Measurements from ENCODE around the gene SELENOH. TPM values are rescaled to one million over a fixed set of nuclear protein-coding genes. Genes with fewer than 3 reads are reported as not detected.

SELENOH gene
- total RNA-seq, 1 experiment from 2014 or later, result 112 TPM

DNA sequence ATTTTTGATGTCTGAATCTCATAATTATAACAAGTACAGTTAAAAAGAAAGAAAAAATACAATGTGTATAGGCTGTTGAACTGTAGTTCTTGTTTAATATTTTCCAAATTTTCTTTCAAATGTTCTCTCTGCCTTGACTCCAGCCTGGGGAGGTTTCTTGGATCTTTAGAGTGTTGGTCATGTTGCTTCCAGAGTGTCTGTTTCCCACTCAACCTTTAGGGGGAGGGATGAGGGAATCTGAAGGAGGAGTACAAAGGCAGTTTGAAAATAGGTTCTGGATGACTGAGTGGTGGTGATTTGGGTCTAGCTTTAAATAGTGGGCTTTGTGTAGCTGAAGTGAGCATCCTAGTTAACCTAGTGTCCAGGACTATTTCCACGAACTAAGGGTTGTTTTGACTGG lies 22.3 kb downstream of the SELENOH start:
- ChIA-PET POLR2A (interaction anchor here (4.7 kb wide), 1 partner anchor 15 kb away, joined by 22 read pairs; no protein-coding TSS in a partner anchor), CTCF (interaction anchor here (1.2 kb wide), 1 partner anchor 15 kb away, joined by 3 read pairs; no protein-coding TSS in a partner anchor)
- ATAC-seq (peak; percentile 55), DNase-seq (ENCODE audit: low read depth, low spot score) (no peak)
- TF ChIP-seq, protein P1, sequence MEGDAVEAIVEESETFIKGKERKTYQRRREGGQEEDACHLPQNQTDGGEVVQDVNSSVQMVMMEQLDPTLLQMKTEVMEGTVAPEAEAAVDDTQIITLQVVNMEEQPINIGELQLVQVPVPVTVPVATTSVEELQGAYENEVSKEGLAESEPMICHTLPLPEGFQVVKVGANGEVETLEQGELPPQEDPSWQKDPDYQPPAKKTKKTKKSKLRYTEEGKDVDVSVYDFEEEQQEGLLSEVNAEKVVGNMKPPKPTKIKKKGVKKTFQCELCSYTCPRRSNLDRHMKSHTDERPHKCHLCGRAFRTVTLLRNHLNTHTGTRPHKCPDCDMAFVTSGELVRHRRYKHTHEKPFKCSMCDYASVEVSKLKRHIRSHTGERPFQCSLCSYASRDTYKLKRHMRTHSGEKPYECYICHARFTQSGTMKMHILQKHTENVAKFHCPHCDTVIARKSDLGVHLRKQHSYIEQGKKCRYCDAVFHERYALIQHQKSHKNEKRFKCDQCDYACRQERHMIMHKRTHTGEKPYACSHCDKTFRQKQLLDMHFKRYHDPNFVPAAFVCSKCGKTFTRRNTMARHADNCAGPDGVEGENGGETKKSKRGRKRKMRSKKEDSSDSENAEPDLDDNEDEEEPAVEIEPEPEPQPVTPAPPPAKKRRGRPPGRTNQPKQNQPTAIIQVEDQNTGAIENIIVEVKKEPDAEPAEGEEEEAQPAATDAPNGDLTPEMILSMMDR (IDR thresholded peaks at IDR 0.05), result peak; percentile 47
- TF ChIP-seq, protein P2, sequence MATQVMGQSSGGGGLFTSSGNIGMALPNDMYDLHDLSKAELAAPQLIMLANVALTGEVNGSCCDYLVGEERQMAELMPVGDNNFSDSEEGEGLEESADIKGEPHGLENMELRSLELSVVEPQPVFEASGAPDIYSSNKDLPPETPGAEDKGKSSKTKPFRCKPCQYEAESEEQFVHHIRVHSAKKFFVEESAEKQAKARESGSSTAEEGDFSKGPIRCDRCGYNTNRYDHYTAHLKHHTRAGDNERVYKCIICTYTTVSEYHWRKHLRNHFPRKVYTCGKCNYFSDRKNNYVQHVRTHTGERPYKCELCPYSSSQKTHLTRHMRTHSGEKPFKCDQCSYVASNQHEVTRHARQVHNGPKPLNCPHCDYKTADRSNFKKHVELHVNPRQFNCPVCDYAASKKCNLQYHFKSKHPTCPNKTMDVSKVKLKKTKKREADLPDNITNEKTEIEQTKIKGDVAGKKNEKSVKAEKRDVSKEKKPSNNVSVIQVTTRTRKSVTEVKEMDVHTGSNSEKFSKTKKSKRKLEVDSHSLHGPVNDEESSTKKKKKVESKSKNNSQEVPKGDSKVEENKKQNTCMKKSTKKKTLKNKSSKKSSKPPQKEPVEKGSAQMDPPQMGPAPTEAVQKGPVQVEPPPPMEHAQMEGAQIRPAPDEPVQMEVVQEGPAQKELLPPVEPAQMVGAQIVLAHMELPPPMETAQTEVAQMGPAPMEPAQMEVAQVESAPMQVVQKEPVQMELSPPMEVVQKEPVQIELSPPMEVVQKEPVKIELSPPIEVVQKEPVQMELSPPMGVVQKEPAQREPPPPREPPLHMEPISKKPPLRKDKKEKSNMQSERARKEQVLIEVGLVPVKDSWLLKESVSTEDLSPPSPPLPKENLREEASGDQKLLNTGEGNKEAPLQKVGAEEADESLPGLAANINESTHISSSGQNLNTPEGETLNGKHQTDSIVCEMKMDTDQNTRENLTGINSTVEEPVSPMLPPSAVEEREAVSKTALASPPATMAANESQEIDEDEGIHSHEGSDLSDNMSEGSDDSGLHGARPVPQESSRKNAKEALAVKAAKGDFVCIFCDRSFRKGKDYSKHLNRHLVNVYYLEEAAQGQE (IDR thresholded peaks at IDR 0.05; ENCODE audit: insufficient read depth in 1 of 2, low read depth in 2 of 2, low read length in 1 of 2), result no peak
- H3K36me3 ChIP-seq (ENCODE audit: control insufficient read depth, insufficient read depth, low read length), result peaks cover 8% of the 10 kb centered on the region; the same call in 1 of the 2 replicates
- in situ Hi-C loops (cut with HindIII; ENCODE audit: low pct_unique_long_range_greater_than_20kb, low sequenced_read_pairs), result no loop called here
- peaks cover 25% of the 10 kb centered on the region for H3K4me1 ChIP-seq (ENCODE audit: control insufficient read depth, insufficient read depth, low read length)
- H3K9me3 ChIP-seq (ENCODE audit: control insufficient read depth, insufficient read depth, low read depth, low read length), result no peaks in the 10 kb centered on the region
- intact Hi-C loops (cut with micrococcal nuclease; ENCODE audit: unreplicated experiment), result no loop called here
- no peaks in the 10 kb centered on the region for H3K27me3 ChIP-seq (ENCODE audit: control insufficient read depth, insufficient read depth, low read length)
- H3K4me3 ChIP-seq (ENCODE audit: low read depth in 2 of 2, low read length in 2 of 2), result peak overlapping the region; percentile 90 to 99
- H3K27ac ChIP-seq (ENCODE audit: low read length), result peak overlapping the region; percentile 99
- BruUV-seq (replicated peaks), result no TSS peak

DNA sequence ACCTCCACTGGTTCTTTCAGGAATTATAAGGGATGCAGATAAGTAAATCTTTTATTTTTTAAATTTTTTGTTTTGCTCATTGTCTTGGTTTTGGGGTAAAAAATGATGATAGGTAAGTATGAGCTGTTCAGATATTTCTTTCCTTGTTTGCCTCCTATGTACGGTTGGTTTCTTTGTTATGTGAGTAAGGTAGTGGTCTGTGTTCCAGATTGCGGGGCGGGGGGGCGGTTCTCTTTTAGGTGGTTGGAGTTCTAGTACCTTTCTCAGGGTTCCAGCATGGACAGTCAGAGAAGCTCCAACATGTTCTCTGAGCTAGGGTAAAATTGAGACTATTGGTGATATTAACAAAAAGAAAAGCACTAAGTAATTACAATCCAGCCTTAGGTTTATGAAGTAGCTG lies 22.7 kb downstream of the SELENOH start:
- H3K4me3 ChIP-seq (ENCODE audit: low read depth in 2 of 2, low read length in 2 of 2), result peak overlapping the region; percentile 90 to 99
- DNase-seq (ENCODE audit: low read depth, low spot score) (no peak), ATAC-seq (no peak)
- no peaks in the 10 kb centered on the region for H3K9me3 ChIP-seq (ENCODE audit: control insufficient read depth, insufficient read depth, low read depth, low read length)
- POLR2A ChIA-PET, result interaction anchor here (0.5 to 4.7 kb wide), 2 partner anchors 9 to 14 kb away, joined by 7 to 22 read pairs; no protein-coding TSS in a partner anchor
- peaks cover 25% of the 10 kb centered on the region for H3K4me1 ChIP-seq (ENCODE audit: control insufficient read depth, insufficient read depth, low read length)
- no peaks in the 10 kb centered on the region for H3K27me3 ChIP-seq (ENCODE audit: control insufficient read depth, insufficient read depth, low read length)
- peak overlapping the region; percentile 99 for H3K27ac ChIP-seq (ENCODE audit: low read length)
- CTCF ChIA-PET, result interaction anchor here (1.2 kb wide), 1 partner anchor 14 kb away, joined by 3 read pairs; no protein-coding TSS in a partner anchor
- BruUV-seq (replicated peaks), result no TSS peak
- in situ Hi-C loops (cut with HindIII; ENCODE audit: low pct_unique_long_range_greater_than_20kb, low sequenced_read_pairs) (no loop called here), intact Hi-C loops (cut with micrococcal nuclease; ENCODE audit: unreplicated experiment) (no loop called here)
- peaks cover 8% of the 10 kb centered on the region; the same call in 1 of the 2 replicates for H3K36me3 ChIP-seq (ENCODE audit: control insufficient read depth, insufficient read depth, low read length)
- TF ChIP-seq POLR2AphosphoS5 (IDR thresholded peaks at IDR 0.05; ENCODE audit: low read depth, low read length), result no peak
- no peak for TF ChIP-seq SIN3A (IDR thresholded peaks at IDR 0.05; ENCODE audit: borderline replicate concordance, insufficient read depth, low read depth, low read length)

DNA sequence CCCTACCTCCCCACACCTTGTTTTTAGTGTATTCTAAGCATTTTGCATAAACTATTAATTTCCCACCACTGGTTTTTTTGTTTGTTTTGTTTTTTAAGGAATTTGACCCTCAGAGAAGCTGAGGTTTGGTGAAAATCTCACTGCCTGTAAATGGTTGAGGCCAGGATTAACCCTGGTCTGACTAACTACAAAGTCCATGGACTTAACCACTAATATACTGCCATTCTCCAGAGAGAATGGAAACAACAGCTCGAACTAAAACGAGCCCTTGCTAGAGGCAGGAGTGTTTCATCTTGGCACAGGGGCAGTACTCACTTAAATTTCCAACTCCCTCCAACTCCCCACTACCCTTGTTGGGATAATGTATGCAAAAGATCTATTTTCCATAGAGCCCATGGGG lies 23.3 kb downstream of the SELENOH start:
- Histone ChIP-seq H3K27ac (ENCODE audit: low read length) (peak overlapping the region; percentile 99), H3K4me3 (ENCODE audit: low read depth in 2 of 2, low read length in 2 of 2) (peak overlapping the region; percentile 90 to 99), H3K9me3 (ENCODE audit: control insufficient read depth, insufficient read depth, low read depth, low read length) (no peaks in the 10 kb centered on the region), H3K27me3 (ENCODE audit: control insufficient read depth, insufficient read depth, low read length) (no peaks in the 10 kb centered on the region), H3K36me3 (ENCODE audit: control insufficient read depth, insufficient read depth, low read length) (peaks cover 8% of the 10 kb centered on the region; the same call in 1 of the 2 replicates), H3K4me1 (ENCODE audit: control insufficient read depth, insufficient read depth, low read length) (peaks cover 25% of the 10 kb centered on the region)
- CTCF ChIA-PET, result no interaction called here
- in situ Hi-C loops (cut with HindIII; ENCODE audit: low pct_unique_long_range_greater_than_20kb, low sequenced_read_pairs) (no loop called here), intact Hi-C loops (cut with micrococcal nuclease; ENCODE audit: unreplicated experiment) (no loop called here)
- POLR2A ChIA-PET, result interaction anchor here (0.5 to 4.7 kb wide), 2 partner anchors 9 to 14 kb away, joined by 7 to 22 read pairs; no protein-coding TSS in a partner anchor
- ATAC-seq, result no peak
- TF ChIP-seq, protein P1 (IDR thresholded peaks at IDR 0.05), result no peak
- TF ChIP-seq, protein P2 (IDR thresholded peaks at IDR 0.05; ENCODE audit: insufficient read depth in 1 of 2, low read depth in 2 of 2, low read length in 1 of 2), result no peak
- no peak for TF ChIP-seq TCF7L2 (IDR thresholded peaks at IDR 0.05; ENCODE audit: low read depth, low read length)
- TF ChIP-seq POLR2AphosphoS5 (IDR thresholded peaks at IDR 0.05; ENCODE audit: low read depth, low read length), result no peak
- no peak for TF ChIP-seq SIN3A (IDR thresholded peaks at IDR 0.05; ENCODE audit: borderline replicate concordance, insufficient read depth, low read depth, low read length)
- BruUV-seq (replicated peaks), result no TSS peak
- no peak for DNase-seq (ENCODE audit: low read depth, low spot score)
